Activated gamma-delta T cell (primary cell): ENCODE data around the gene PCGF3.
"Not testable (repeated sequence)": the region's sequence is repeated elsewhere in the genome, so short reads cannot be mapped to it uniquely, and the experiment has no call there.

Experiments used
- DNase-seq: peaks from one replicate; lab custom pipeline; 2025; lab: John Stamatoyannopoulos, UW

The PCGF3 gene

GRCh38 chr4:763191-763810 is 57.7 kb downstream of the PCGF3 start:
- DNase-seq = no peak

- DNase-seq = no peak
Measured at GRCh38 chr4:763922-764321, 58.3 kb downstream of the PCGF3 start.

GRCh38 chr4:764405-765169 is 59.0 kb downstream of the PCGF3 start:
- no peak for DNase-seq

GRCh38 chr4:766152-766515 is 60.5 kb downstream of the PCGF3 start:
- no peak for DNase-seq

- no peak for DNase-seq
Measured at GRCh38 chr4:766559-767283, 61.1 kb downstream of the PCGF3 start.

GRCh38 chr4:768076-768475 is 62.4 kb downstream of the PCGF3 start:
- DNase-seq = no peak

- DNase-seq = no peak
Measured at GRCh38 chr4:768995-769394, 63.4 kb downstream of the PCGF3 start.

- no peak for DNase-seq
Measured at GRCh38 chr4:769511-769910, 63.9 kb downstream of the PCGF3 start.

GRCh38 chr4:770022-770421 is 64.4 kb downstream of the PCGF3 start:
- DNase-seq = no peak

- DNase-seq = no peak
Measured at GRCh38 chr4:771464-771863, 65.8 kb downstream of the PCGF3 start.

GRCh38 chr4:772118-772517 is 66.5 kb downstream of the PCGF3 start:
- no peak for DNase-seq

GRCh38 chr4:772776-773175 is 67.1 kb downstream of the PCGF3 start:
- DNase-seq = no peak

GRCh38 chr4:773214-773613 is 67.6 kb downstream of the PCGF3 start:
- no peak for DNase-seq

- not testable (repeated sequence) for DNase-seq
Measured at GRCh38 chr4:774419-775092, 68.9 kb downstream of the PCGF3 start.

GRCh38 chr4:775485-775884 is 69.9 kb downstream of the PCGF3 start:
- DNase-seq = not testable (repeated sequence)

- DNase-seq = no peak
Measured at GRCh38 chr4:776743-777441, 71.3 kb downstream of the PCGF3 start.

- DNase-seq = no peak
Measured at GRCh38 chr4:777520-778262, 72.1 kb downstream of the PCGF3 start.

GRCh38 chr4:779555-779954 is 73.9 kb downstream of the PCGF3 start:
- DNase-seq = no peak

GRCh38 chr4:780255-780654 is 74.6 kb downstream of the PCGF3 start:
- not testable (repeated sequence) for DNase-seq

- DNase-seq = no peak
Measured at GRCh38 chr4:780716-781492, 75.3 kb downstream of the PCGF3 start.
